Natural killer cell treated with Interleukin-12 subunit alpha and Interleukin-12 subunit beta and Interleukin-15 and Interleukin-18, amount 100 ng/mL, for 72 hours (primary cell): ENCODE results near the gene PIKFYVE. TPM values are rescaled to one million over a fixed set of nuclear protein-coding genes. Genes with fewer than 3 reads are reported as not detected.
A peak's percentile ranks its signal among the peaks of the same experiment; 100 is the strongest.
"Not testable (repeated sequence)": the region's sequence is repeated elsewhere in the genome, so short reads cannot be mapped to it uniquely, and the experiment has no call there.

Experiments used
- ATAC-seq, 2 donors: fragments of 150-1000 bp; cut with Tn5 transposase in 1 of 2; sonication (Bioruptor Pico), chemical (Tn5 transposase) in 1 of 2; 2 replicates each; pipeline ENCODE4 v1.10.0; 2021
- DNase-seq: peaks from one replicate; pipeline ENCODE4 v3.0.0; 2022; ENCODE audit warnings: low spot score
- H3K27ac Mint-ChIP-seq, 2 donors: 1 replicate in 1 of 2; 2 replicates in 1 of 2; pipeline ENCODE4 v1.8.0; 2022; ENCODE audit warnings: mixed read lengths in 2 of 2, mild to moderate bottlenecking in 1 of 2, moderate library complexity in 1 of 2
- H3K27me3 Mint-ChIP-seq, 2 donors: 1 replicate in 1 of 2; 2 replicates in 1 of 2; pipeline ENCODE4 v1.8.0; 2022; ENCODE audit warnings: mixed read lengths in 2 of 2
- H3K36me3 Mint-ChIP-seq: one replicate; pipeline ENCODE4 v1.8.0; 2022; ENCODE audit warnings: mixed read lengths
- H3K4me1 Mint-ChIP-seq, 2 donors: 1 replicate in 1 of 2; 2 replicates in 1 of 2; pipeline ENCODE4 v1.8.0; 2022; ENCODE audit warnings: low read depth in 2 of 2, mixed read lengths in 2 of 2, mild to moderate bottlenecking in 1 of 2
- H3K4me3 Mint-ChIP-seq: one replicate; pipeline ENCODE4 v1.8.0; 2022; ENCODE audit warnings: mixed read lengths
- H3K9me3 Mint-ChIP-seq: 2 replicates; pipeline ENCODE4 v1.8.0; 2022; ENCODE audit warnings: mixed read lengths
- total RNA-seq, 2 donors: library from RNA; stranded (reverse); gene quantifications; one replicate each; pipeline ENCODE4 v1.2.3, GENCODE V29; 2022

PIKFYVE gene
- total RNA-seq, 2 donors from 2014 or later: 25.6 to 29.9 TPM

DNA sequence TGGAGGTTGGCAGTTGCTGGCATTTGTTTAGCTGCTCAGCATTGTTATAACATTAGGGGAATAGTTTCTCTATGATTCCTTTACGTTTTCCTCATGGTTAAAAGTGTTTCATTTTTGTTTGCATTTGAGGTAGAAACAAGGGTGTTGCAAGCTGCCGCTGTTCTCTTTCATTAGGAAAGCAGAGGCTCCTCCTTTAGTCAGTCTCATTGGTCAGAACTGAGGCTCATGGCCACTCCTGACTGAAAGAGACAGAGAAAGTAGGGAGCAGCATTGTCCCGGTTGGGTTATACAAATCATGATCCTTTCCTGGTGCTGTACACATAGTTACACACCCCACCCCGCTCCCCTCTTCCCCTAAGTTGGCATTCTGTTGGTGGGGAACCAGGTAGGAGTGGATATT is 80.7 kb downstream of the PIKFYVE start:
- Mint-ChIP-seq H3K27me3 (no peaks in the 10 kb centered on the region), H3K36me3 (peaks cover 16% of the 10 kb centered on the region), H3K4me3 (no peak overlapping the region), H3K27ac (no peak overlapping the region), H3K9me3 (no peaks in the 10 kb centered on the region), H3K4me1 (peaks cover 0 to 4% of the 10 kb centered on the region in 2 donors)
- DNase-seq (no peak), ATAC-seq (no peak)

DNA sequence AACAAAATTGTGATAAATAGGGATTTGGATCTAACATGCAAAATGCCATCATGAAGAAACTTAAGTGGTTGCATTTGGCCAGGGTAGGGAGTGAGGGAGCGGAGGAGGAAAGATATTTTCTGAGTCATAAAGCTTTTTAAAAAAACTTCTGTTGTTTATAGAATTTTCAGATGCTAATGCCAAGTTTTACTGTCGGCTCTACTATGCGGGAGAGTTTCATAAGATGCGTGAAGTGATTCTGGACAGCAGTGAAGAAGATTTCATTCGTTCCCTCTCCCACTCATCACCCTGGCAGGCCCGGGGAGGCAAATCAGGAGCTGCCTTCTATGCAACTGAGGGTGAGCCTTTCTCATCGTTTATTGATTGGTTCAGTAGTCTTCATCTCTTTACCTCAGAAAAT is 84.6 kb downstream of the PIKFYVE start:
- Mint-ChIP-seq H3K9me3 (no peaks in the 10 kb centered on the region), H3K4me3 (no peak overlapping the region), H3K27me3 (no peaks in the 10 kb centered on the region), H3K4me1 (peaks cover 0 to 4% of the 10 kb centered on the region in 2 donors), H3K27ac (no peak overlapping the region), H3K36me3 (peaks cover 9% of the 10 kb centered on the region)
- no peak for ATAC-seq
- no peak for DNase-seq

DNA sequence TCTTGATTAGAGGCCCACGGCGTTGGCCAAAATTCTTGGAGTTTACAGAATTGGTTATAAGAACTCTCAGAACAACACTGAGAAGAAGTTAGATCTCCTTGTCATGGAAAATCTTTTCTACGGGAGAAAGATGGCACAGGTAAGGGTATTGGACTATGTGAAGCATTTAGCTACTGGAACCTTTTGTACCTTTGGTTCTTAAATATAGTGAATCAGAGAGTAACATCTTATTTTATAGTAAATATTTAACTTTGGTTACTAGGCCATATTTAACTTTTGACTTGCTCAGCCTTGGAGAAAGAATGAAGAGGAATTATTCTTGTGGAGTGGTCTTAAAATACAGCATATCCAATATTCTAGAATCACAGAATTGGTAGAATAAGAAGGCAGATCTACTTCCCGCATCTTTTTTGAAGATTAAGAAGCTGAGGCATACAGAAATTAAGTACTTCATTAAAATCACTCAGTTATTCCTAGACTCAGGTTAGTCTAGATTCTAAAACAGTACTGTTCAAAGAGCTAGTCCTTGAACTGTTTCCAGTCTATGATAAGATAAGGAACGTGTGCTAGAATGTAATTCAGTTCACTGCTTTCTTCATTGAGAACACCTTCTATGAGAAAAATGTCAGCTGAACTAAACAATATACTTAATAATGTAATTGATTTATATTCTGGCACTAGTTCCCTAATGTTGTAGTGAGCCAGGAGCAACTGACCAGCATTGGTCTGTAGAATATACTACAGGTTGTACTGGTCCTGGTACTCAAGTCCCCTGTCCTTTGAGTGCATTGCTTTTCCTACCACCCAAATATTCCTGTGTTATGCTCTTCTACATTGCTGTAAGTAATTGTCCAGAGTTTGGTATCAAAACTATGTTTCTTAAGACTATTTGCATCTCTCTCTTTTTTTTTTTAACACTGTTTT is 86.9 kb downstream of the PIKFYVE start:
- Mint-ChIP-seq H3K27ac (no peak overlapping the region), H3K9me3 (no peaks in the 10 kb centered on the region), H3K4me1 (peaks cover 0 to 4% of the 10 kb centered on the region in 2 donors), H3K36me3 (peaks cover 5% of the 10 kb centered on the region), H3K4me3 (no peak overlapping the region), H3K27me3 (no peaks in the 10 kb centered on the region)
- ATAC-seq: no peak
- no peak for DNase-seq

DNA sequence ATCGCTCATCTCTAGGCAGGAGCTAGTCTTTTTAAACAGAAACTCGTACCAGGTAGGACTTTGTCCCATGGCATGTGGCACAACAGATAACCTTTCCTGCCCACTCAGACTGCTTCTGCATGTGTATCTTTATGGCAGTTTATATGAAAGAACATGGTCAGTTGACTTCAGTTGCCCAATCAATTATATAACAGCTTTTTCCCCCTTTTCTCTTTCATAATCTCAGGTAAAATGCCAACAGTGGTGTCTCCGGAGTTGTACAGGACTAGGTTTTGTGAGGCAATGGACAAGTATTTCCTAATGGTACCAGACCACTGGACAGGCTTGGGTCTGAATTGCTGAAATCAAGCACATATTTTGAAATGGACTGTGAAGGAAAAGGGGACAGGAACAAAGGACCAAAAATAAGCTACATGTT is 88.9 kb downstream of the PIKFYVE start:
- Mint-ChIP-seq H3K27me3 (no peaks in the 10 kb centered on the region), H3K4me1 (peaks cover 0 to 7% of the 10 kb centered on the region in 2 donors), H3K9me3 (no peaks in the 10 kb centered on the region), H3K4me3 (no peak overlapping the region), H3K27ac (no peak overlapping the region), H3K36me3 (peaks cover 5% of the 10 kb centered on the region)
- DNase-seq (no peak), ATAC-seq (no peak)

GRCh38 chr2:208356420-208356819 is 90.4 kb downstream of the PIKFYVE start:
- not testable (repeated sequence) for H3K36me3 Mint-ChIP-seq, H3K27me3 Mint-ChIP-seq, DNase-seq, H3K27ac Mint-ChIP-seq, H3K4me3 Mint-ChIP-seq, H3K9me3 Mint-ChIP-seq, H3K4me1 Mint-ChIP-seq, ATAC-seq

GRCh38 chr2:208356846-208357574 is 91.0 kb downstream of the PIKFYVE start:
- Mint-ChIP-seq H3K36me3 (no peaks in the 10 kb centered on the region), H3K27me3 (no peaks in the 10 kb centered on the region), H3K4me3 (no peak overlapping the region), H3K27ac (no peak overlapping the region), H3K4me1 (peaks cover 0 to 2% of the 10 kb centered on the region in 2 donors), H3K9me3 (no peaks in the 10 kb centered on the region)
- ATAC-seq (no peak), DNase-seq (no peak)

GRCh38 chr2:208358758-208359631 is 92.9 kb downstream of the PIKFYVE start:
- DNase-seq: no peak
- Mint-ChIP-seq H3K27me3 (no peaks in the 10 kb centered on the region), H3K27ac (no peak overlapping the region), H3K4me3 (no peak overlapping the region), H3K9me3 (no peaks in the 10 kb centered on the region), H3K4me1 (peaks cover 9 to 11% of the 10 kb centered on the region in 2 donors), H3K36me3 (no peaks in the 10 kb centered on the region)
- no peak for ATAC-seq

- DNase-seq: no peak
- no peaks in the 10 kb centered on the region for H3K9me3 Mint-ChIP-seq
- H3K36me3 Mint-ChIP-seq: no peaks in the 10 kb centered on the region
- peak; percentile 56 to 90 for ATAC-seq
- H3K4me1 Mint-ChIP-seq: peaks cover 9 to 13% of the 10 kb centered on the region in 2 donors
- H3K4me3 Mint-ChIP-seq: no peak overlapping the region
- no peaks in the 10 kb centered on the region for H3K27me3 Mint-ChIP-seq
- H3K27ac Mint-ChIP-seq: no peak overlapping the region
Measured at GRCh38 chr2:208359632-208359986, 93.6 kb downstream of the PIKFYVE start.

DNA sequence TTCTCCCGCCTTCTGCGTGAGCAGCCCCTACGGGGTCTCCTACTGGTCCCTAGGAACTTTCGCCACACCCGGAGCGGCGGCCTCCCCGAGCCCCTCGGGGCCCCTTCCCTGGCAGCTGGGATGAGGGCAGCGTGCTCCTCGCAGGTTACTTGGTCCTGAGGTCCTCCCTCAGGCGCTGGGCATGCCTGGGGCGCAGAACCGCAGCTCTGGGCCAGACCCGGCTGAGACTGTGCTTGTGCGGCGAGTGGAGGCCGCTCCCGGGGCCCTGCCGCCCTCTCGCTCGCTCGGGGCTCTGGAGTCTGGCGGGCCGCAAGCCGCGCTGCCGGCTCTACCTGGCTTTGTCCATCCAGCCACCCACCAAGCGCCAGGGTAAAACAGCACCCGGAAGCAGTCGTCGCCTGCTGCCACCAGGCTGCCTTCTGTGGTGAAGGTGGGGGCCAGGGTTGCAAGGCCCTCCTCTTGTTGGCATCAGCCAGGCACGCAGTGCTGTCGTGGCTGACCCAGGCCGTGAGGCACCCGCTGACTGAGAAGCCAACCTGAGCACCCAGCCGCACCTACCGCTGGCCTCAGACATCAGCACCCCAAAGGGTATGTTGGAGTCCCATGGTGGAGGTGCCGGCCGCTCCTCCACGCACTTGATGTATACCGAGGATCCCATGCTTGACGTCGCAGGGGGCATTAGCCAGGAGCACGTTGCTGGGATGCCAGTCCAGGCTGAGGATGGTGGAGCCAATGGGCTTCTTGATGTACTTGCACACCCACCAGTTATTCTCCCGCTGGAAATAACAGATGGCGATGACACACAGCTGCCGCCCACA is 94.4 kb downstream of the PIKFYVE start:
- no peak overlapping the region for H3K27ac Mint-ChIP-seq
- no peak overlapping the region for H3K4me3 Mint-ChIP-seq
- H3K4me1 Mint-ChIP-seq: peaks cover 9 to 13% of the 10 kb centered on the region in 2 donors
- peaks cover 5% of the 10 kb centered on the region for H3K9me3 Mint-ChIP-seq
- peak in 1 of 2 donors; percentile 33 for ATAC-seq
- H3K36me3 Mint-ChIP-seq: peaks cover 7% of the 10 kb centered on the region
- H3K27me3 Mint-ChIP-seq: no peaks in the 10 kb centered on the region
- DNase-seq: no peak

DNA sequence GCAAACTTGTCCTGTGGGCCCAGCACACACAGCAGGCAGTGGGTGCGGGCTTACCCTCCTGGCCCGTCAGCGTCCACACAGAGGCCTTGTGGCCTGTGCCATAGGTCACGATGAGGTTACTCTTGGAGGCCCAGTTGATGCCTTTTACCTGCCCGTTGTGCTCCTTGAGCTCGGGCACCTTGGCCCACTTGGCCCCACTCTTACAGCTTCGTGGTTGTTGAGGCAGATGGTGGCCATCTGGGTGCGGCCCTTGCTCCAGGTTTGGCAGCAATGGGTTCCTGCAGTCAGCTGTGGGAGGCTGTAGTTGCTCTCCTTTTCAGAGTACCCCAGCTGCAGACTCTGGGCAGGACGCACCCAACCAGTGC is 95.0 kb downstream of the PIKFYVE start:
- H3K27me3 Mint-ChIP-seq: no peaks in the 10 kb centered on the region
- H3K36me3 Mint-ChIP-seq: peaks cover 8% of the 10 kb centered on the region
- no peak overlapping the region for H3K4me3 Mint-ChIP-seq
- no peak for ATAC-seq
- no peak for DNase-seq
- H3K27ac Mint-ChIP-seq: no peak overlapping the region
- H3K4me1 Mint-ChIP-seq: peaks cover 9 to 13% of the 10 kb centered on the region in 2 donors
- H3K9me3 Mint-ChIP-seq: peaks cover 5% of the 10 kb centered on the region

DNA sequence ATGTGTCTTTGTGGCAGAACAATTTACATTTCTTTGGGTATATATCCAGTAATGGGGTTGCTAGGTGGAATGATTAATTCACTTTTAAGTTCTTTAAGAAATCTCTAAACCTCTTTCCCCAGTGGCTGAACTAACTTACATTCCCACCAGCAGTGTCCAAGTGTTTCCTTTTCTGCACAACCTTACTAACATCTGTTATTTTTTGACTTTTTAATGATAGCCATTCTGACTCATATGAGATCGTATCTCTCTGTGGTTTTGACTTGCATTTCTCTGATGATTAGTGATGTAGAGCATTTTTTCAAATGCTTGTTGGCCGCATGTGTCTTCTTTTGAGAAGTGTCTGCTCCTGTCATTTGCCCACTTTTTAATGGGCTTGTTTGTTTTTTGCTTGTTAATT is 97.4 kb downstream of the PIKFYVE start:
- Mint-ChIP-seq H3K9me3 (peaks cover 5% of the 10 kb centered on the region), H3K27me3 (no peaks in the 10 kb centered on the region), H3K36me3 (peaks cover 8% of the 10 kb centered on the region), H3K4me3 (no peak overlapping the region), H3K4me1 (peaks cover 9 to 13% of the 10 kb centered on the region in 2 donors), H3K27ac (no peak overlapping the region)
- ATAC-seq (no peak), DNase-seq (no peak)

DNA sequence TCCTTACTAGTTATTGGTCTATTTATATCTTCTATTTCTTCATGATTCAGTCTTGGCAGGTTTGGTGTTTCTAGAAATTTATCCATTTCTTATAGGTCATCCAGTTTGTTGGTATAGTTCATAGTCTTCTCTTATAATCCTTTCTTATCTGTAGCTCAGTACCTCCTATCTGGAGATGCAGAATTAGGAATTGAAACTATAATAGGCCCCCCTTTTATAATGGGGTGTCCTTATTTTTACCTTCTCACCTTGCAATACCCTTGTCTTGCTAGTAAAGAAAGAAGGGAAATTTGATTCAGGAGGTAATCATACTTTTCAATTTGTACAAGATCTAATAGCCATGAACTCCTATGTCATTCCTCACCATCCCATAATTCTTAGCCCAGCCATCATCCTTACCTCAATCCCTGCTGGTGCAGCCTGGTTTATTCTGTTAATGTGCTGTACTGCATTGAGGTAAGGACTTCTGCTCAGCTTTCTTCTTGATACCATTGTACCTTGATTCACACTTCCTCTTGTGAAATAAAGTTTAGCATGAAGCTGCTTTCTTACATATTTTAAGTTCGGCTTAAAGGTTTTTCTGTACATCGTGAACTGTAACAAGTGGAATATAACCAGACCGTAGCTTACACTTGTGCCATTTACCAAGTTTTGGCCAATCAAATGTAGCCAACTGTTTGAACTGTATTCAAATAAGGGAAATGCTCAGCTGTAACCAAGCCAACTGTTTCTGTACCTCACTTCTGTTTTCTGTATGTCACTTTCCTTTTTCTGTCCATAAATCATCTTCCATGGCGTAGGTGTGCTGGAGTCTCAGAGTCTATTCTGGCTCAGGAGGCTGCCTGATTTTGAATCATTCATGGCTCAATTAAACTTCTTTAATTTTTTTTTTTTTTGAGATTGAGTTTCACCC is 100.4 kb downstream of the PIKFYVE start:
- Mint-ChIP-seq H3K27ac (no peak overlapping the region), H3K9me3 (peaks cover 5% of the 10 kb centered on the region), H3K4me1 (peaks cover 9 to 11% of the 10 kb centered on the region in 2 donors), H3K36me3 (peaks cover 8% of the 10 kb centered on the region), H3K4me3 (no peak overlapping the region), H3K27me3 (no peaks in the 10 kb centered on the region)
- ATAC-seq (no peak), DNase-seq (no peak)
